ENCODE results near the gene CITED2. TPM values are rescaled to one million over a fixed set of nuclear protein-coding genes. Genes with fewer than 3 reads are reported as not detected.

The CITED2 gene
- total RNA-seq, 4 donors from 2014 or later: 103 to 553 (median 336) TPM

DNA sequence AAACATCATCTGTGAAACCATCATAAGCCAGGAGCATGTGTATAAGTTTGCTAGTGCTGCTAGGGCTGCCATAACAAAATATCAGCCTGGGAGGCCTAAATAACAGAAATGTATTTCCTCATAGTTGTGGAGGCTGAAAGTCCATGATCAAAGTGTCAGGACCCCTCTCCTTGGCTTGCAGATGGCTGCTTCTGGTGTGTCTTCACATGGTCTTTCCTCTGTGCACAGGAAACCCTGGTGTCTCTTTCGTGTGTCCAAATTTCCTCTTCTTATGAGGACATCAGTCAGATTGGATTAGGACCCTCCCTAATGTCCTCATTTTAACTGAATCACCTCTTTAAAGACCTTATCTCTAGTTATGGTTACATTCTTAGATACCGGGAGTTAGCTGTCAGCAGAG is 6.2 kb upstream of the CITED2 start:
- H3K27me3 ChIP-seq: no peaks in the 10 kb centered on the region
- no peak for ATAC-seq
- WGBS, 2 donors (ENCODE audit: low coverage in 1 of 2): 80 to 87% methylated on average over 1 to 2 of the region's 2 CpGs
- H3K4me3 ChIP-seq: no peak overlapping the region
- H3K9me3 ChIP-seq: no peaks in the 10 kb centered on the region
- TF ChIP-seq POLR2A (IDR thresholded peaks at IDR 0.05): no peak
- TF ChIP-seq, protein P1, sequence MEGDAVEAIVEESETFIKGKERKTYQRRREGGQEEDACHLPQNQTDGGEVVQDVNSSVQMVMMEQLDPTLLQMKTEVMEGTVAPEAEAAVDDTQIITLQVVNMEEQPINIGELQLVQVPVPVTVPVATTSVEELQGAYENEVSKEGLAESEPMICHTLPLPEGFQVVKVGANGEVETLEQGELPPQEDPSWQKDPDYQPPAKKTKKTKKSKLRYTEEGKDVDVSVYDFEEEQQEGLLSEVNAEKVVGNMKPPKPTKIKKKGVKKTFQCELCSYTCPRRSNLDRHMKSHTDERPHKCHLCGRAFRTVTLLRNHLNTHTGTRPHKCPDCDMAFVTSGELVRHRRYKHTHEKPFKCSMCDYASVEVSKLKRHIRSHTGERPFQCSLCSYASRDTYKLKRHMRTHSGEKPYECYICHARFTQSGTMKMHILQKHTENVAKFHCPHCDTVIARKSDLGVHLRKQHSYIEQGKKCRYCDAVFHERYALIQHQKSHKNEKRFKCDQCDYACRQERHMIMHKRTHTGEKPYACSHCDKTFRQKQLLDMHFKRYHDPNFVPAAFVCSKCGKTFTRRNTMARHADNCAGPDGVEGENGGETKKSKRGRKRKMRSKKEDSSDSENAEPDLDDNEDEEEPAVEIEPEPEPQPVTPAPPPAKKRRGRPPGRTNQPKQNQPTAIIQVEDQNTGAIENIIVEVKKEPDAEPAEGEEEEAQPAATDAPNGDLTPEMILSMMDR (IDR thresholded peaks at IDR 0.05): no peak
- TF ChIP-seq EP300 (IDR thresholded peaks at IDR 0.05): no peak
- TF ChIP-seq POLR2AphosphoS5 (IDR thresholded peaks at IDR 0.05): no peak
- H3K27ac ChIP-seq: no peak overlapping the region
- peaks cover 0 to 16% (median 0%) of the 10 kb centered on the region in 3 donors for H3K4me1 ChIP-seq
- no peaks in the 10 kb centered on the region for H3K36me3 ChIP-seq

DNA sequence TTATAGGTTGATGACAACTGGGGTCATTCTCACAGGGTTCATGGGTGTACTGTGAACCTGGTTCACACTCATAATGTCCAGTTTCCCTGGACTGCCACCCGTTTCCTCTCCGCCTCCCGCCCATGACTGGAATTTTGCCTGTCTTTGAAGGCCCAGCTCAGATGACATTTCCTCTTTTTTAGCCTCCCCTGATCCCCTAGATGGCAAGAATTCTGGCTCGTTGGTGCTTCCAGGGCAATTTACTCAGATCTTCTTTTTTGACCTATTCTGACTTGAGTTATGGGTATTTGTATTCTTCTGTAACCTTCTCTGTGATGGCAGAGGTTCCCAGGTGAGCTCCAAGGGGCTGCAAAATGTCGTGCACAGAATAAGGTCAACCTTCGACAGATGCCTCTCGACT is 5.7 kb upstream of the CITED2 start:
- TF ChIP-seq POLR2A (IDR thresholded peaks at IDR 0.05) (no peak), EP300 (IDR thresholded peaks at IDR 0.05) (no peak), POLR2AphosphoS5 (IDR thresholded peaks at IDR 0.05) (no peak)
- TF ChIP-seq, protein P1 (IDR thresholded peaks at IDR 0.05): no peak
- no peak overlapping the region for H3K4me3 ChIP-seq
- H3K4me1 ChIP-seq: peaks cover 0 to 16% (median 0%) of the 10 kb centered on the region in 3 donors
- no peaks in the 10 kb centered on the region for H3K9me3 ChIP-seq
- H3K27me3 ChIP-seq: no peaks in the 10 kb centered on the region
- H3K27ac ChIP-seq: no peak overlapping the region
- WGBS, 2 donors (ENCODE audit: low coverage in 1 of 2): 89 to 95% methylated on average over 4 to 7 of the region's 7 CpGs
- no peak for ATAC-seq
- H3K36me3 ChIP-seq: no peaks in the 10 kb centered on the region

DNA sequence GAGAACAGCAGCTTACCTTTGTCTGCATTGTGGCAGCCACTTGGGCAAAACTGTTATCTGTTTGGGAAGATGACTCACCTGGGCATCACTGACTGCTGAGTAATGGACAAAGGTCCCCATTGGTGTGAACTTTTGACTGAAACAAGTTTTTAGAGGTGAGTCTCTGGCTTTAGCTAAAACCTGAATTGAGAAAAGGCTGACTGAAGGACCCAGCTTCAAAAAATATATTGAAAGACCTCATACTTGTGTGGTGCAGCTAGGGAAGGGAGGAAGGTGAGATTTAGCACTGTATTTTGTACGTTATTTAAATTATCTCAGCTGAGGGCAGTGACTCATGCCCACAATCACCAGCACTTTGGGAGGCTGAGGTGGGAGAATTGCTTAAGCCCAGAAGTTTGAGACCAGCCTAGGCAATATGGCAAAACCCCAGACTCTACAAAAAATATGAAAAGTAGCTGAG is 4.5 kb upstream of the CITED2 start:
- no peak overlapping the region for H3K27ac ChIP-seq
- no peak overlapping the region for H3K4me3 ChIP-seq
- H3K36me3 ChIP-seq: peaks cover 0 to under 1% of the 10 kb centered on the region in 2 donors
- no peak for ATAC-seq
- no peaks in the 10 kb centered on the region for H3K9me3 ChIP-seq
- 89 to 100% methylated on average over 1 of the region's 1 CpG for WGBS, 2 donors (ENCODE audit: low coverage in 1 of 2)
- TF ChIP-seq EP300 (IDR thresholded peaks at IDR 0.05) (no peak), POLR2A (IDR thresholded peaks at IDR 0.05) (no peak), POLR2AphosphoS5 (IDR thresholded peaks at IDR 0.05) (no peak)
- TF ChIP-seq, protein P1 (IDR thresholded peaks at IDR 0.05): no peak
- no peaks in the 10 kb centered on the region for H3K27me3 ChIP-seq
- H3K4me1 ChIP-seq: peaks cover 0 to 16% (median 0%) of the 10 kb centered on the region in 3 donors

DNA sequence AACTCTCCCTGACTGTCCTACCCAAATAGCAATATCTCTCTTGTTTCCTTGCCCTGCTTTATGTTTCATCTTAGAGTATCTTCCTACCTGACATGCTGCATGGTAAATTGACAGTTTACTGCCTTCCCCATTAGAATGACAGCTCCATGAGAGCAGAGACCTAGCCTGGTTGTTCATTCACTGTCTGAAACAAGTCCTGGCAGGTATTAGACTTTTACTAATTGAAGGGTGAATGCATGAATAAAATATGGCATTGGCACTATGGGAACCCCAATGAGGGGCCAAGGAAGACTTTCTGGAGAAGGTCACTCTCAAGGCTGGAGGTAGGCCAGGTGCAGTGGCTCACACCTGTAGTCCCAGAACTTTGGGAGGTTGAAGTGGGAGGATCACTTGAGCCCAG is 3.8 kb upstream of the CITED2 start:
- ATAC-seq: no peak
- TF ChIP-seq, protein P1 (IDR thresholded peaks at IDR 0.05): no peak
- TF ChIP-seq POLR2A (IDR thresholded peaks at IDR 0.05) (no peak), EP300 (IDR thresholded peaks at IDR 0.05) (no peak), POLR2AphosphoS5 (IDR thresholded peaks at IDR 0.05) (no peak)
- H3K4me1 ChIP-seq: peaks cover 0 to 16% (median 0%) of the 10 kb centered on the region in 3 donors
- H3K9me3 ChIP-seq: no peaks in the 10 kb centered on the region
- H3K27ac ChIP-seq: no peak overlapping the region
- no peak overlapping the region for H3K4me3 ChIP-seq
- peaks cover 0 to 7% of the 10 kb centered on the region in 2 donors for H3K36me3 ChIP-seq
- H3K27me3 ChIP-seq: no peaks in the 10 kb centered on the region

DNA sequence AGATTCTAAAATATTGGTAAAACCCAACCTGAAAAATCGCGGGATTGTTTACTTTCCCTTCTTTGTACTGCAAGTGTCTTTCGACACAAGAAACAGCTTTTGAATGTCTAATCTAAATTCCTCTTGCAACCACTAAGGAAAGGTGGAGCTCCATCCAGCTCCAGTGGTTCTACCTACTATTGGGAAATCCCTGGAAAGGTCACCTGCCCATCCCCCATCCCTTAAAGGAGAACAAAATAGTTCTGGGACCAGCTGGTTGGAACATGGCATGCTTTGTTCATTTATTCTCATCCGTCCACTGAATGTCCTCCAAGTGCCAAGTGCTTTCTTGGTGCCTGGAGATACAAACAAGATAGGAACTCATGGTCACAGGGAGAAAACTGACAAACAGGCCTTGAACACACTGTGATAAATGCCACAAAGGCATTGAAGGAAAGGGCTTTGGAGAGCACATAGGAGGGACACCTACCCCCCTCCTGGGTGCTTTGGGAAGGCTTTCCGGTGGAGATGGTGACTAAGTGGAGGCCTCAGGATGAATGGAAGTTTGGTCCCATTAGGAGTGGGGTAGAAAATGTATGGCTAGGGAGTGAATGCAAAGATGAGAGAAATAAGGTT is 2.3 kb upstream of the CITED2 start:
- TF ChIP-seq POLR2A (IDR thresholded peaks at IDR 0.05) (no peak), POLR2AphosphoS5 (IDR thresholded peaks at IDR 0.05) (peak; percentile 79), EP300 (IDR thresholded peaks at IDR 0.05) (no peak)
- TF ChIP-seq, protein P1 (IDR thresholded peaks at IDR 0.05): peak in 3 of 4 experiments; percentile 11 to 48 (median 40)
- WGBS, 2 donors (ENCODE audit: low coverage in 1 of 2): 46 to 47% methylated on average over 5 of the region's 5 CpGs

More for the DNA sequence above, 2.3 kb upstream of the CITED2 start:
- peak; percentile 16 for ATAC-seq
- peak overlapping the region; percentile 90 to 97 (median 96) for H3K27ac ChIP-seq
- H3K9me3 ChIP-seq: no peaks in the 10 kb centered on the region
- H3K27me3 ChIP-seq: no peaks in the 10 kb centered on the region
- peak overlapping the region; percentile 79 for H3K4me3 ChIP-seq
- peaks cover 0 to 18% of the 10 kb centered on the region in 2 donors for H3K36me3 ChIP-seq
- peaks cover 0 to 16% (median 0%) of the 10 kb centered on the region in 3 donors for H3K4me1 ChIP-seq
